ENCODE measurements around the gene IRF9.

IRF9 gene

GRCh38 chr14:24177891-24178290 is 16.8 kb downstream of the IRF9 start:
- Histone ChIP-seq H3K36me3 (ENCODE audit: insufficient read depth) (no peaks in the 10 kb centered on the region), H3K4me1 (ENCODE audit: low read depth, poor library complexity, severe bottlenecking) (no peaks in the 10 kb centered on the region), H3K27me3 (ENCODE audit: insufficient read depth, low read depth) (no peaks in the 10 kb centered on the region), H3K4me2 (no peak overlapping the region), H3K27ac (no peak overlapping the region), H3K4me3 (IDR thresholded peaks at IDR 0.05; ENCODE audit: insufficient read depth, low read depth, low read length) (no peak overlapping the region), H3K79me2 (ENCODE audit: insufficient read depth, low read depth) (no peaks in the 10 kb centered on the region), H4K20me1 (ENCODE audit: insufficient read depth) (no peaks in the 10 kb centered on the region), H3K9ac (no peak overlapping the region), H2AFZ (ENCODE audit: low read depth) (no peak overlapping the region)
- no peak for TF ChIP-seq CTCF (conservative IDR thresholded peaks at IDR 0.05; ENCODE audit: low read depth, low read length)

- Histone ChIP-seq H3K4me1 (ENCODE audit: low read depth, poor library complexity, severe bottlenecking) (no peaks in the 10 kb centered on the region), H3K27ac (no peak overlapping the region), H3K36me3 (ENCODE audit: insufficient read depth) (no peaks in the 10 kb centered on the region), H3K27me3 (ENCODE audit: insufficient read depth, low read depth) (no peaks in the 10 kb centered on the region), H2AFZ (ENCODE audit: low read depth) (no peak overlapping the region), H3K4me2 (no peak overlapping the region), H3K79me2 (ENCODE audit: insufficient read depth, low read depth) (no peaks in the 10 kb centered on the region), H3K4me3 (IDR thresholded peaks at IDR 0.05; ENCODE audit: insufficient read depth, low read depth, low read length) (no peak overlapping the region), H4K20me1 (ENCODE audit: insufficient read depth) (no peaks in the 10 kb centered on the region), H3K9ac (no peak overlapping the region)
- TF ChIP-seq CTCF (conservative IDR thresholded peaks at IDR 0.05; ENCODE audit: low read depth, low read length) = no peak
These were observed 17.5 kb downstream of the IRF9 start for GRCh38 chr14:24178399-24179178.

- Histone ChIP-seq H3K27ac (no peak overlapping the region), H3K36me3 (ENCODE audit: insufficient read depth) (no peaks in the 10 kb centered on the region)
- TF ChIP-seq CTCF (conservative IDR thresholded peaks at IDR 0.05; ENCODE audit: low read depth, low read length) = no peak
These were observed 18.4 kb downstream of the IRF9 start for GRCh38 chr14:24179294-24179960.

GRCh38 chr14:24179961-24180796 is 19.1 kb downstream of the IRF9 start:
- Histone ChIP-seq H4K20me1 (ENCODE audit: insufficient read depth) (no peaks in the 10 kb centered on the region), H3K4me1 (ENCODE audit: low read depth, poor library complexity, severe bottlenecking) (no peaks in the 10 kb centered on the region), H3K9ac (no peak overlapping the region), H3K36me3 (ENCODE audit: insufficient read depth) (no peaks in the 10 kb centered on the region), H2AFZ (ENCODE audit: low read depth) (no peak overlapping the region), H3K27ac (no peak overlapping the region), H3K79me2 (ENCODE audit: insufficient read depth, low read depth) (no peaks in the 10 kb centered on the region), H3K27me3 (ENCODE audit: insufficient read depth, low read depth) (no peaks in the 10 kb centered on the region), H3K4me2 (no peak overlapping the region), H3K4me3 (IDR thresholded peaks at IDR 0.05; ENCODE audit: insufficient read depth, low read depth, low read length) (no peak overlapping the region)
- TF ChIP-seq CTCF (conservative IDR thresholded peaks at IDR 0.05; ENCODE audit: low read depth, low read length) = no peak

More at GRCh38 chr14:24179294-24179960, 18.4 kb downstream of the IRF9 start:
- H2AFZ ChIP-seq (ENCODE audit: low read depth) = no peak overlapping the region
- H3K4me3 ChIP-seq (IDR thresholded peaks at IDR 0.05; ENCODE audit: insufficient read depth, low read depth, low read length) = no peak overlapping the region
- no peaks in the 10 kb centered on the region for H3K79me2 ChIP-seq (ENCODE audit: insufficient read depth, low read depth)
- no peaks in the 10 kb centered on the region for H3K27me3 ChIP-seq (ENCODE audit: insufficient read depth, low read depth)
- no peaks in the 10 kb centered on the region for H3K4me1 ChIP-seq (ENCODE audit: low read depth, poor library complexity, severe bottlenecking)
- H4K20me1 ChIP-seq (ENCODE audit: insufficient read depth) = no peaks in the 10 kb centered on the region
- H3K9ac ChIP-seq = no peak overlapping the region
- H3K4me2 ChIP-seq = no peak overlapping the region
